Panc1 (cell line): ENCODE results near the gene PMF1. TPM values are rescaled to one million over a fixed set of nuclear protein-coding genes. Genes with fewer than 3 reads are reported as not detected.

Experiments
- ATAC-seq: fragments of 200-7000 bp; cut with Tn5 transposase; 2 replicates; pipeline ENCODE4 v1.9.1; 2020; ENCODE audit warnings: mild to moderate bottlenecking, moderate library complexity
- BruUV-seq: library from RNA; stranded (reverse); fragments of 400-500 nt; replicated peaks from 2 replicates; lab custom pipeline; 2021; lab: Mats Ljungman, UMichigan
- CTCF ChIA-PET: fragments of 300-600 bp; sonication (Branson Sonifier 250); formaldehyde crosslinking; loops from one replicate; lab custom pipeline; 2022; ENCODE audit warnings: antibody characterized with exemption; lab: Charles Lee
- POLR2A ChIA-PET: fragments of 300-600 bp; sonication (Branson Sonifier 250); formaldehyde crosslinking; loops from one replicate; lab custom pipeline; 2022; ENCODE audit warnings: antibody characterized with exemption; lab: Charles Lee
- DNase-seq: peaks from one replicate; pipeline ENCODE4 v3.0.0-alpha.2; 2010; ENCODE audit warnings: low read depth, low spot score
- H3K27ac ChIP-seq: 2 replicates; pipeline ENCODE4 v1.5.1; 2011; ENCODE audit warnings: mild to moderate bottlenecking, low read length, inconsistent platforms
- H3K27me3 ChIP-seq: fragments of 200-500 bp; sonication (Bioruptor generic); 2 replicates; pipeline ENCODE4 v1.6.0; 2014; ENCODE audit warnings: low read length, inconsistent platforms; ENCODE audit not compliant: control insufficient read depth, insufficient read depth
- H3K36me3 ChIP-seq: fragments of 200-500 bp; sonication (Bioruptor generic); 2 replicates; pipeline ENCODE4 v1.5.1; 2014; ENCODE audit warnings: inconsistent platforms, mild to moderate bottlenecking, low read length, moderate library complexity; ENCODE audit not compliant: control insufficient read depth, insufficient read depth
- H3K4me1 ChIP-seq: 2 replicates; pipeline ENCODE4 v1.5.1; 2011; ENCODE audit warnings: inconsistent platforms, mild to moderate bottlenecking, low read length, moderate library complexity; ENCODE audit not compliant: control insufficient read depth, insufficient read depth
- H3K4me3 ChIP-seq, 2 experiments: 2 replicates each; pipeline ENCODE4 v1.5.1; 2011 to 2012; ENCODE audit warnings: low read depth in 2 of 2, low read length in 2 of 2, mild to moderate bottlenecking in 2 of 2, inconsistent platforms in 1 of 2, moderate library complexity in 1 of 2
- H3K9me3 ChIP-seq: fragments of 200-500 bp; sonication (Bioruptor generic); 2 replicates; pipeline ENCODE4 v1.5.1; 2014; ENCODE audit warnings: low read depth, mild to moderate bottlenecking, inconsistent platforms, low read length, moderate library complexity; ENCODE audit not compliant: control insufficient read depth, insufficient read depth
- CTCF ChIP-seq: fragments of 450-650 bp; IDR thresholded peaks from 2 replicates; pipeline ENCODE4 v1.5.1; 2017; ENCODE audit warnings: mild to moderate bottlenecking
- POLR2AphosphoS5 ChIP-seq: IDR thresholded peaks from 2 replicates; pipeline ENCODE4 v1.6.1; 2012; ENCODE audit warnings: mild to moderate bottlenecking, low read depth, low read length, moderate library complexity
- REST ChIP-seq, 2 experiments: IDR thresholded peaks; 2 replicates each; pipeline ENCODE4 v1.6.1; 2011 to 2012; ENCODE audit warnings: low read depth in 2 of 2, control low read depth in 1 of 2, low read length in 1 of 2, mild to moderate bottlenecking in 1 of 2, moderate library complexity in 1 of 2; ENCODE audit not compliant: insufficient read depth in 1 of 2
- SIN3A ChIP-seq: IDR thresholded peaks from 2 replicates; pipeline ENCODE4 v1.6.1; 2012; ENCODE audit warnings: low read depth, mild to moderate bottlenecking, low read length, moderate library complexity, borderline replicate concordance; ENCODE audit not compliant: insufficient read depth
- TCF7L2 ChIP-seq: IDR thresholded peaks from 2 replicates; pipeline ENCODE4 v1.6.1; 2011; ENCODE audit warnings: mild to moderate bottlenecking, low read depth, low read length, inconsistent platforms
- in situ Hi-C: cut with HindIII; loops from 2 replicates; pipeline ENCODE4 v1.10.0; 2016; ENCODE audit warnings: low sequenced_read_pairs, low pct_unique_long_range_greater_than_20kb
- intact Hi-C: fragments of 100-400 bp; cut with micrococcal nuclease; formaldehyde crosslinking; loops from one replicate; pipeline ENCODE4 v1.10.0; 2022; ENCODE audit not compliant: unreplicated experiment
- total RNA-seq: library from RNA; stranded (reverse); gene quantifications from one replicate; pipeline ENCODE4 v1.2.1, GENCODE V29; 2021; ENCODE audit not compliant: unreplicated experiment

The PMF1 gene
- total RNA-seq, 1 experiment from 2014 or later, result 57.5 TPM

- in situ Hi-C loops, result no loop called here
- ChIA-PET CTCF (no interaction called here), POLR2A (no interaction called here)
- H3K4me1 ChIP-seq, result no peaks in the 10 kb centered on the region
- BruUV-seq, result no TSS peak
- ATAC-seq (no peak), DNase-seq (no peak)
- no peaks in the 10 kb centered on the region for H3K36me3 ChIP-seq
- no peak overlapping the region for H3K27ac ChIP-seq
- H3K4me3 ChIP-seq, result no peak overlapping the region
- no peaks in the 10 kb centered on the region for H3K9me3 ChIP-seq
- intact Hi-C loops, result no loop called here
- H3K27me3 ChIP-seq, result no peaks in the 10 kb centered on the region
- no peak for TF ChIP-seq POLR2AphosphoS5
Observed at GRCh38 chr1:156238248-156238647, 25.4 kb downstream of the PMF1 start.

- no peak for TF ChIP-seq SIN3A
- TF ChIP-seq TCF7L2, result no peak
- TF ChIP-seq REST (IDR thresholded peaks at IDR 0.05; ENCODE audit: insufficient read depth in 1 of 2, low read depth in 2 of 2, low read length in 1 of 2), result no peak
- TF ChIP-seq CTCF, result no peak
- no peak for TF ChIP-seq POLR2AphosphoS5
- in situ Hi-C loops, result no loop called here
- DNase-seq (no peak), ATAC-seq (no peak)
- Histone ChIP-seq H3K27me3 (no peaks in the 10 kb centered on the region), H3K4me1 (peaks cover 2% of the 10 kb centered on the region), H3K27ac (no peak overlapping the region), H3K4me3 (no peak overlapping the region), H3K36me3 (no peaks in the 10 kb centered on the region), H3K9me3 (no peaks in the 10 kb centered on the region)
- CTCF ChIA-PET, result no interaction called here
- no TSS peak for BruUV-seq
- POLR2A ChIA-PET, result no interaction called here
- intact Hi-C loops, result no loop called here
Observed at GRCh38 chr1:156241311-156241811, 28.6 kb downstream of the PMF1 start.

GRCh38 chr1:156241926-156242325 lies 29.1 kb downstream of the PMF1 start, which contains the start of gene BGLAP:
Gene BGLAP (plus strand): TSS chr1:156242184. CDS start chr1:156242232, 48 bp downstream.
- Histone ChIP-seq H3K9me3 (no peaks in the 10 kb centered on the region), H3K27me3 (no peaks in the 10 kb centered on the region), H3K4me3 (no peak within 1 kb of the TSS), H3K4me1 (peaks cover 3% of the 10 kb centered on the region), H3K27ac (no peak within 1 kb of the TSS), H3K36me3 (no peaks in the 10 kb centered on the region)
- TF ChIP-seq SIN3A (no peak), TCF7L2 (no peak), CTCF (no peak), REST (IDR thresholded peaks at IDR 0.05; ENCODE audit: insufficient read depth in 1 of 2, low read depth in 2 of 2, low read length in 1 of 2) (no peak), POLR2AphosphoS5 (no peak)
- ChIA-PET CTCF (no interaction called here), POLR2A (no interaction called here)
- no peak for ATAC-seq
- no TSS peak for BruUV-seq
- intact Hi-C loops, result no loop called here
- in situ Hi-C loops, result no loop called here
- DNase-seq, result no peak
